Activated T-cell treated with anti-CD3 and anti-CD28 coated beads for 48 hours (primary cell): ENCODE measurements around the gene HMX1.

Experiments used
- DNase-seq: peaks from one replicate; pipeline ENCODE4 v3.0.0-alpha.2; 2020; ENCODE audit warnings: low read depth

The HMX1 gene

GRCh38 chr4:8819473-8820177, 52.0 kb downstream of the HMX1 start:
- no peak for DNase-seq

GRCh38 chr4:8819019-8819418, 52.6 kb downstream of the HMX1 start:
- DNase-seq = no peak

- DNase-seq = no peak
Observed at GRCh38 chr4:8818063-8818881, 53.4 kb downstream of the HMX1 start.

GRCh38 chr4:8817813-8818062, 53.9 kb downstream of the HMX1 start:
- DNase-seq = no peak

- no peak for DNase-seq
Observed at GRCh38 chr4:8817096-8817812, 54.4 kb downstream of the HMX1 start.
